GM19468 (cell line): Measurements from ENCODE around the gene GRIA1.
"Not testable (repeated sequence)": the region's sequence is repeated elsewhere in the genome, so short reads cannot be mapped to it uniquely, and the experiment has no call there.

Experiments
- ATAC-seq: cut with Tn5 transposase; IDR thresholded peaks from one replicate; pipeline ENCODE4 v1.9.1; 2021; ENCODE audit warnings: mild to moderate bottlenecking, moderate library complexity, moderate number of reproducible peaks; ENCODE audit not compliant: unreplicated experiment; ENCODE audit errors: extremely low read depth

Gene GRIA1

GRCh38 chr5:153798830-153799229, 308.4 kb downstream of the GRIA1 start:
- ATAC-seq: no peak

- no peak for ATAC-seq
These were observed 309.0 kb downstream of the GRIA1 start for GRCh38 chr5:153799466-153799865.

- ATAC-seq: no peak
These were observed 311.8 kb downstream of the GRIA1 start for GRCh38 chr5:153802050-153802821.

GRCh38 chr5:153807801-153808200, 317.3 kb downstream of the GRIA1 start:
- ATAC-seq: no peak

- ATAC-seq: no peak
These were observed 318.7 kb downstream of the GRIA1 start for GRCh38 chr5:153809166-153809565.

GRCh38 chr5:153813901-153814300, 323.4 kb downstream of the GRIA1 start:
- no peak for ATAC-seq

GRCh38 chr5:153816870-153817269, 326.4 kb downstream of the GRIA1 start:
- ATAC-seq: no peak

- ATAC-seq: no peak
These were observed 328.2 kb downstream of the GRIA1 start for GRCh38 chr5:153818626-153819025.

GRCh38 chr5:153823036-153823435, 332.6 kb downstream of the GRIA1 start:
- no peak for ATAC-seq

GRCh38 chr5:153824909-153825308, 334.4 kb downstream of the GRIA1 start:
- no peak for ATAC-seq

GRCh38 chr5:153827397-153827796, 336.9 kb downstream of the GRIA1 start:
- no peak for ATAC-seq

- ATAC-seq: no peak
These were observed 339.1 kb downstream of the GRIA1 start for GRCh38 chr5:153829510-153830065.

GRCh38 chr5:153831973-153832372, 341.5 kb downstream of the GRIA1 start:
- ATAC-seq: no peak

GRCh38 chr5:153835891-153836515, 345.5 kb downstream of the GRIA1 start:
- no peak for ATAC-seq

- ATAC-seq: not testable (repeated sequence)
These were observed 359.0 kb downstream of the GRIA1 start for GRCh38 chr5:153849303-153850113.

GRCh38 chr5:153860195-153860886, 369.9 kb downstream of the GRIA1 start:
- ATAC-seq: no peak

GRCh38 chr5:153862906-153863305, 372.4 kb downstream of the GRIA1 start:
- ATAC-seq: not testable (repeated sequence)
